Mesendoderm (in vitro differentiated cells): ENCODE measurements around the gene BLVRA.

Source experiments
- DNase-seq: peaks from one replicate; pipeline ENCODE4 v3.0.0; 2013
- H2AK5ac ChIP-seq: 2 replicates; pipeline ENCODE4 v1.6.1; 2013; ENCODE audit warnings: low read length, inconsistent platforms
- H2BK120ac ChIP-seq: 2 replicates; pipeline ENCODE4 v1.6.1; 2013; ENCODE audit warnings: low read depth, mild to moderate bottlenecking, low read length, moderate library complexity, mixed read lengths
- H2BK15ac ChIP-seq: replicated peaks from 2 replicates; pipeline ENCODE4 v1.6.1; 2013; ENCODE audit warnings: low read depth, mild to moderate bottlenecking, moderate library complexity
- H2BK5ac ChIP-seq: 2 replicates; pipeline ENCODE4 v1.6.1; 2013; ENCODE audit warnings: low read length, inconsistent platforms
- H3K18ac ChIP-seq: 2 replicates; pipeline ENCODE4 v1.6.1; 2013; ENCODE audit warnings: mild to moderate bottlenecking, low read length, mixed read lengths
- H3K23ac ChIP-seq: one replicate; pipeline ENCODE4 v1.6.1; 2013; ENCODE audit warnings: low read length
- H3K27ac ChIP-seq: 2 replicates; pipeline ENCODE4 v1.5.1; 2013; ENCODE audit warnings: low read depth, mild to moderate bottlenecking, inconsistent platforms, low read length, moderate library complexity
- H3K27me3 ChIP-seq: 2 replicates; pipeline ENCODE4 v1.6.1; 2013; ENCODE audit warnings: low read length, control low read depth, mild to moderate bottlenecking, inconsistent platforms; ENCODE audit not compliant: insufficient read depth, poor library complexity
- H3K36me3 ChIP-seq: 2 replicates; pipeline ENCODE4 v1.6.1; 2013; ENCODE audit warnings: low read length, inconsistent platforms; ENCODE audit not compliant: control insufficient read depth, insufficient read depth
- H3K4ac ChIP-seq: one replicate; pipeline ENCODE4 v1.6.1; 2013; ENCODE audit warnings: low read depth, mild to moderate bottlenecking, low read length, moderate library complexity
- H3K4me1 ChIP-seq: 2 replicates; pipeline ENCODE4 v1.6.1; 2013; ENCODE audit warnings: low read depth, low read length, inconsistent platforms; ENCODE audit not compliant: control insufficient read depth
- H3K4me2 ChIP-seq: 2 replicates; pipeline ENCODE4 v1.6.1; 2013; ENCODE audit warnings: low read length
- H3K4me3 ChIP-seq: 2 replicates; pipeline ENCODE4 v1.5.1; 2013; ENCODE audit warnings: mild to moderate bottlenecking, low read length
- H3K56ac ChIP-seq: one replicate; pipeline ENCODE4 v1.6.1; 2013; ENCODE audit warnings: low read length
- H3K79me1 ChIP-seq: 2 replicates; pipeline ENCODE4 v1.6.1; 2013; ENCODE audit warnings: low read length, inconsistent platforms
- H3K79me2 ChIP-seq: 2 replicates; pipeline ENCODE4 v1.6.1; 2013; ENCODE audit warnings: mild to moderate bottlenecking, low read length; ENCODE audit not compliant: control insufficient read depth, insufficient read depth
- H3K9ac ChIP-seq: 2 replicates; pipeline ENCODE4 v1.6.1; 2013; ENCODE audit warnings: low read length, inconsistent platforms
- H4K5ac ChIP-seq: one replicate; pipeline ENCODE4 v1.6.1; 2013; ENCODE audit warnings: low read length
- H4K8ac ChIP-seq: one replicate; pipeline ENCODE4 v1.6.1; 2013; ENCODE audit warnings: low read depth, mild to moderate bottlenecking, control low read depth, low read length, moderate library complexity
- WGBS: extraction: QIAGEN DNeasy Blood & Tissue Kit; methylation state at CpG from one replicate; pipeline ENCODE4 v1.1.7; 2013; ENCODE audit warnings: low lambda C conversion rate, missing lambda C conversion rate; ENCODE audit not compliant: insufficient coverage; ENCODE audit errors: extremely low coverage; 5-methylcytosine and 5-hydroxymethylcytosine counted together

Gene BLVRA

DNA sequence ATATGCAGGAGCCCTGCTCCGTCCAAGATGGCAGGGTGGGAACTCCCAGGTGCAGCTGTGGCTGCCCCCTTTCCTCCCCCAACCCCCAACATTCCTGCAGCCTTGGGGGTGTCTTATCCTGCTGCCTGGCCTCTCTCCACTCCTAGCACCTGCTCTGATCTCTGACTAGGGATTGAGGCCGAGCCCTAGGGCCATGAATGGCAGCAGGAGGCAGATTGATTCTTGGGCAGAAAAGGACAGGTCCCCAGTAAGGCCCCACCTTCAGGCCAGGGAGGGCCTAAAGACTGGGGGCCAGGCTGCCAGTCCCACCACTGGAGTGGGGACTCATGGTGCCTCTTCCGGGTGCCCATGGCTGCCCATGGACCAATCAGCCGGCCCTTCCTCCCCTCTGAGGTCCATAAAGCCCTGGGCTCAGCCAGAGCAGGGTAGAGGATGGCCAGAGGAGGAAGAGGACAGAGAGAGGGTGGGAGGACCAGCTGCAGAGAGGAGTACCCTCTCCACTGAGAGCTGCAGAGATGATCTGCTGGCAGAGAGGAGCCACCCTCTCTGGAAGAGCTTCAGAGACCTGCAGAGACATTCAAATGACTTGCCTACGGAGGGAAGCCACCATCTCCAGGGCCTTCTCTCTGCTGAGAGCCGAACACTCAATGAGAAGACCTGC lies 20.9 kb upstream of the BLVRA start:
- no peak overlapping the region for H3K4me2 ChIP-seq
- H2BK120ac ChIP-seq, result no peak overlapping the region
- H3K9ac ChIP-seq, result no peak overlapping the region
- H3K27ac ChIP-seq, result no peak overlapping the region
- no peaks in the 10 kb centered on the region for H3K79me2 ChIP-seq
- H2BK5ac ChIP-seq, result no peak overlapping the region
- no peak overlapping the region for H3K4ac ChIP-seq
- no peak overlapping the region for H4K5ac ChIP-seq
- H3K4me1 ChIP-seq, result no peaks in the 10 kb centered on the region
- H3K56ac ChIP-seq, result peak overlapping the region; percentile 34
- H3K27me3 ChIP-seq, result no peaks in the 10 kb centered on the region
- no peak overlapping the region for H4K8ac ChIP-seq
- no peaks in the 10 kb centered on the region for H3K36me3 ChIP-seq
- H2BK15ac ChIP-seq, result no peak overlapping the region
- H3K4me3 ChIP-seq, result no peak overlapping the region
- no peak for DNase-seq
- H3K23ac ChIP-seq, result no peak overlapping the region
- no peaks in the 10 kb centered on the region for H3K79me1 ChIP-seq
- no peak overlapping the region for H3K18ac ChIP-seq
- no peak overlapping the region for H2AK5ac ChIP-seq
- no CpG with 5 or more reads among the region's 6 CpGs for WGBS

DNA sequence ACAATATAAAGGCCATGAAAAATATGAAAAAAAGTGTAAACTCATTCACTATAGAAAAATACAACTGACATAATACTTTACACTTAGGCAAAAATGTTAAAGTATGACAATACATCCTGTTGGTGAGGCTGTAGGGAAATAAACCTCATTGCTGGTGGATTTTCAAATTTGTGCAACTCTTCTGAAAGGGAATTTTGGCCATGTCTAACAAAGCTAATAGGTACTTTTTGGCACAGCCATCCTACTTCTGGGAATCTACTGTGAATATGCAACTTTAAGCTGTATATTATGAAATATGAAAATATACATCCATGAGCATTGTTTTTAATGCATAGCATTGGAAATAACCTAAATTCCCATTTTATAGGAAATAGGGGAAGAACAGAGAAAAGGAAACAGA lies 15.8 kb upstream of the BLVRA start:
- Histone ChIP-seq H2AK5ac (no peak overlapping the region), H3K4ac (no peak overlapping the region), H3K4me3 (no peak overlapping the region), H3K79me1 (no peaks in the 10 kb centered on the region), H3K18ac (no peak overlapping the region), H3K79me2 (no peaks in the 10 kb centered on the region), H3K56ac (no peak overlapping the region), H3K9ac (no peak overlapping the region), H3K23ac (no peak overlapping the region), H3K27ac (no peak overlapping the region), H2BK120ac (no peak overlapping the region), H2BK15ac (no peak overlapping the region), H3K4me1 (no peaks in the 10 kb centered on the region), H2BK5ac (no peak overlapping the region), H3K4me2 (no peak overlapping the region), H3K36me3 (no peaks in the 10 kb centered on the region), H4K5ac (no peak overlapping the region), H3K27me3 (no peaks in the 10 kb centered on the region), H4K8ac (no peak overlapping the region)
- no peak for DNase-seq

- Histone ChIP-seq H3K79me1 (no peaks in the 10 kb centered on the region), H2BK15ac (no peak overlapping the region), H4K5ac (no peak overlapping the region), H3K9ac (no peak overlapping the region), H4K8ac (no peak overlapping the region), H2BK120ac (no peak overlapping the region), H3K27me3 (no peaks in the 10 kb centered on the region), H3K23ac (no peak overlapping the region), H3K56ac (no peak overlapping the region), H3K36me3 (no peaks in the 10 kb centered on the region), H3K27ac (no peak overlapping the region), H3K4ac (no peak overlapping the region), H2BK5ac (no peak overlapping the region), H3K4me3 (no peak overlapping the region), H3K4me1 (peaks cover 2% of the 10 kb centered on the region), H2AK5ac (no peak overlapping the region), H3K79me2 (no peaks in the 10 kb centered on the region), H3K18ac (no peak overlapping the region), H3K4me2 (no peak overlapping the region)
- WGBS, result no CpG with 5 or more reads among the region's 9 CpGs
- no peak for DNase-seq
Observed at GRCh38 chr7:43747328-43748105, 11.0 kb upstream of the BLVRA start.

DNA sequence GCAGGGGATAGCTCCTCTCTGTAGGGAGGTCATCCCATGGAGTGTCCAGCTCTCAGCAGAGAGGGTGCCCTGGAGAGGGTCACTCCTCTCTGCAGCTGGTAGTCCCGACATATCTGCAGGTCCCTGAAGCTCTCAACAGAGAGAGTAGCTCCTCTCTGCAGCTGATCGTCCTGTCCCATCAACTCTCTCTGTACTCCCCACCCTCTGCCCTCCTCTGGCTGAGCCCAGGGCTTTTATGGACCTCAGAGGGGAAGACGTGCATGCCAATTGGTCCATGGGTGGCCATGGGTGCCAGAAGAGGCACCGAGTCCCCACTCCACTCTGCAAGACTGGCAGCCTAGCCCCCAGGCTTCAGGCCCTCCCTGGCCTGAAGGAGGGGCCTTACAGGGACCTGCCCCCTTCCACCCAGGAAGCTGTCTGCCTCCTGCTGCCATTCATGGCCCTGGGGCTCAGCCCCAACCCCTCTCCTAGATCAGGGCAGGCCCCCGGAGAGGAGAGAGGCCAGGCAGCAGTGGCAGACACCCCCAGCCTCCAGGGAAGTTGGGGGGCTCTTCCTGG lies 9.0 kb upstream of the BLVRA start:
- Histone ChIP-seq H2AK5ac (no peak overlapping the region), H3K4me1 (peaks cover 2% of the 10 kb centered on the region), H3K79me2 (no peaks in the 10 kb centered on the region), H3K4me2 (no peak overlapping the region), H3K27me3 (no peaks in the 10 kb centered on the region), H3K56ac (no peak overlapping the region), H3K36me3 (no peaks in the 10 kb centered on the region), H3K18ac (no peak overlapping the region), H4K8ac (no peak overlapping the region), H3K4me3 (no peak overlapping the region), H3K79me1 (no peaks in the 10 kb centered on the region), H3K23ac (no peak overlapping the region), H3K9ac (no peak overlapping the region), H3K27ac (no peak overlapping the region), H3K4ac (no peak overlapping the region), H2BK15ac (no peak overlapping the region), H2BK120ac (no peak overlapping the region), H2BK5ac (no peak overlapping the region), H4K5ac (no peak overlapping the region)
- DNase-seq, result no peak
- no CpG with 5 or more reads among the region's 5 CpGs for WGBS

- Histone ChIP-seq H2BK120ac (no peak overlapping the region), H3K4ac (no peak overlapping the region), H3K79me1 (no peaks in the 10 kb centered on the region), H3K27ac (no peak overlapping the region), H3K9ac (no peak overlapping the region), H3K23ac (no peak overlapping the region), H3K27me3 (no peaks in the 10 kb centered on the region), H3K4me2 (no peak overlapping the region), H2BK5ac (no peak overlapping the region), H4K5ac (no peak overlapping the region), H3K4me3 (no peak overlapping the region), H3K4me1 (peaks cover 2% of the 10 kb centered on the region), H2BK15ac (no peak overlapping the region), H2AK5ac (no peak overlapping the region), H3K18ac (no peak overlapping the region), H3K79me2 (no peaks in the 10 kb centered on the region), H3K36me3 (no peaks in the 10 kb centered on the region), H3K56ac (peak overlapping the region; percentile 5), H4K8ac (no peak overlapping the region)
- peak; percentile 78 for DNase-seq
- WGBS, result no CpG with 5 or more reads among the region's 14 CpGs
Observed at GRCh38 chr7:43750016-43750887, 8.2 kb upstream of the BLVRA start.
